Measurements from ENCODE around the gene CD300LF. TPM values are rescaled to one million over a fixed set of nuclear protein-coding genes. Genes with fewer than 3 reads are reported as not detected.

CD300LF gene
- total RNA-seq, 1 experiment from 2014 or later = not detected

DNA sequence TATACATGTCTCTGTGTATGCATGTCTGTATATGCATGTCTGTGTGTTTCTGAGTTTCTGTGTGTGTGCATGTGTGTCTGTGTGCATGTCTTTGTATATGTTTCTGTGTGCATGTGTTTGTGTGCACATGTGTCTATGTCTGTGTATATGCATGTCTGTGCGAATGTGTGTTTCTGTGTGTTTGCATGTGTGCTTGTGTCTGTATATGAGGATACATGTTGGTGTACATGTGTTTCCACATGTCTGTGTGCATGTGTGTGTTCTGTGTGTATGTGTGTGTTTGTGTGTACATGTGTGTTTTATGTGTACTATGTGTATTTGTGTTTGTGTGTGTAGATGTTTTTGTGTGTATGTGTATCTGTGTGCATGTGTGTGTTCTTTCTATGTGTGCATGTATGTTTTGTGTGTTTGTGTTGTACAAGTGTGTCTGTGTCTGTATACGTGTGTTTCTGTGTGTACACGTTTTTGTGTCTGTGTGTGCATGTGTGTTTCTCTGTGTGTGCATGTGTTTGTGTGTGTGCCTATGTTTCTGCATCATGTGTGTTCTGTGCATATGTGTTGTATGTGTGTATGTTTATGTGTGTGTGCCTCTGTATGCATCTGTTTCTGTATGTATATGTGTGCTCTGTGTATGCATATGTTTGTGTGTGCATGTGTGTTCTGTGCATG lies 15.4 kb upstream of the CD300LF start:
- Histone ChIP-seq H3K4me2 (no peak overlapping the region), H3K79me2 (ENCODE audit: low read depth) (no peaks in the 10 kb centered on the region), H3F3A (ENCODE audit: insufficient read depth, low read depth) (peaks cover 14% of the 10 kb centered on the region), H4K20me1 (ENCODE audit: insufficient read depth) (no peaks in the 10 kb centered on the region), H3K9me2 (ENCODE audit: insufficient read depth) (no peaks in the 10 kb centered on the region), H3K36me3 (ENCODE audit: low read depth) (no peaks in the 10 kb centered on the region), H3K27ac (no peak overlapping the region), H3K4me1 (replicated peaks; ENCODE audit: insufficient read depth) (no peaks in the 10 kb centered on the region), H3K9me3 (ENCODE audit: insufficient read depth, low read depth) (no peaks in the 10 kb centered on the region), H3K4me3 (no peak overlapping the region), H3K27me3 (ENCODE audit: insufficient read depth, low read depth) (peaks cover 46% of the 10 kb centered on the region; the same call in 1 of the 2 replicates), H2AFZ (no peak overlapping the region)
- CTCF ChIA-PET = no interaction called here
- BruUV-seq (replicated peaks) = no TSS peak
- DNase-seq = no peak
- POLR2A ChIA-PET (ENCODE audit: unreplicated experiment) = no interaction called here
- intact Hi-C loops (cut with micrococcal nuclease; ENCODE audit: unreplicated experiment) = no loop called here
- TF ChIP-seq, protein P1, sequence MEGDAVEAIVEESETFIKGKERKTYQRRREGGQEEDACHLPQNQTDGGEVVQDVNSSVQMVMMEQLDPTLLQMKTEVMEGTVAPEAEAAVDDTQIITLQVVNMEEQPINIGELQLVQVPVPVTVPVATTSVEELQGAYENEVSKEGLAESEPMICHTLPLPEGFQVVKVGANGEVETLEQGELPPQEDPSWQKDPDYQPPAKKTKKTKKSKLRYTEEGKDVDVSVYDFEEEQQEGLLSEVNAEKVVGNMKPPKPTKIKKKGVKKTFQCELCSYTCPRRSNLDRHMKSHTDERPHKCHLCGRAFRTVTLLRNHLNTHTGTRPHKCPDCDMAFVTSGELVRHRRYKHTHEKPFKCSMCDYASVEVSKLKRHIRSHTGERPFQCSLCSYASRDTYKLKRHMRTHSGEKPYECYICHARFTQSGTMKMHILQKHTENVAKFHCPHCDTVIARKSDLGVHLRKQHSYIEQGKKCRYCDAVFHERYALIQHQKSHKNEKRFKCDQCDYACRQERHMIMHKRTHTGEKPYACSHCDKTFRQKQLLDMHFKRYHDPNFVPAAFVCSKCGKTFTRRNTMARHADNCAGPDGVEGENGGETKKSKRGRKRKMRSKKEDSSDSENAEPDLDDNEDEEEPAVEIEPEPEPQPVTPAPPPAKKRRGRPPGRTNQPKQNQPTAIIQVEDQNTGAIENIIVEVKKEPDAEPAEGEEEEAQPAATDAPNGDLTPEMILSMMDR (conservative IDR thresholded peaks at IDR 0.05) = no peak
- no peak for TF ChIP-seq EZH2 (IDR thresholded peaks at IDR 0.05; ENCODE audit: low read depth)

DNA sequence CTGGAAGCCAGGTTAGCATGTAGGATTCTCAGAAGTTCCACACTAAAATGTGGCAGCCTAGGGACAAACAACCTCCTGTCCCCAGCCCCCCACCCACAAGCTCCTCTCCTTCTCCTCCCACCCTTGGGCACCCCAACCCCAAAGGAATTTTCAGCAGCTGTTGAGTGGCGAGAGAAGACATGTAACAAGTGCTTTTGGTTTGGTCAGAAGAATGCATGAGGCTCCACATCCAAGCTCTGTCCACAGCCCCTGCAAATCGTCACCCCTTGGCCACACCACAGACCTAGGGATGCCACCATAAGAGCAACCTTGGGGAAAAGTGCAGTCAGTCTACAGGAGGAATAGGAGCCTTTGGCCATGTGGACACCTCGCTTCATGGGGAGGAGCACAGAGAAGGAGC lies 12.4 kb upstream of the CD300LF start:
- peaks cover 61% of the 10 kb centered on the region for H3K27me3 ChIP-seq (ENCODE audit: insufficient read depth, low read depth)
- DNase-seq = no peak
- H4K20me1 ChIP-seq (ENCODE audit: insufficient read depth) = no peaks in the 10 kb centered on the region
- no peaks in the 10 kb centered on the region for H3K4me1 ChIP-seq (replicated peaks; ENCODE audit: insufficient read depth)
- H3K4me3 ChIP-seq = no peak overlapping the region
- TF ChIP-seq EZH2 (IDR thresholded peaks at IDR 0.05; ENCODE audit: low read depth) = no peak
- TF ChIP-seq, protein P1 (conservative IDR thresholded peaks at IDR 0.05) = no peak
- H3K79me2 ChIP-seq (ENCODE audit: low read depth) = no peaks in the 10 kb centered on the region
- no peak overlapping the region for H3K4me2 ChIP-seq
- no peak overlapping the region for H3K27ac ChIP-seq
- H3F3A ChIP-seq (ENCODE audit: insufficient read depth, low read depth) = peaks cover 14% of the 10 kb centered on the region
- no peaks in the 10 kb centered on the region for H3K36me3 ChIP-seq (ENCODE audit: low read depth)
- no TSS peak for BruUV-seq (replicated peaks)
- ChIA-PET POLR2A (ENCODE audit: unreplicated experiment) (no interaction called here), CTCF (no interaction called here)
- H3K9me3 ChIP-seq (ENCODE audit: insufficient read depth, low read depth) = no peaks in the 10 kb centered on the region; the same call in 1 of the 2 replicates
- intact Hi-C loops (cut with micrococcal nuclease; ENCODE audit: unreplicated experiment) = no loop called here
- H2AFZ ChIP-seq = no peak overlapping the region
- no peaks in the 10 kb centered on the region for H3K9me2 ChIP-seq (ENCODE audit: insufficient read depth)

DNA sequence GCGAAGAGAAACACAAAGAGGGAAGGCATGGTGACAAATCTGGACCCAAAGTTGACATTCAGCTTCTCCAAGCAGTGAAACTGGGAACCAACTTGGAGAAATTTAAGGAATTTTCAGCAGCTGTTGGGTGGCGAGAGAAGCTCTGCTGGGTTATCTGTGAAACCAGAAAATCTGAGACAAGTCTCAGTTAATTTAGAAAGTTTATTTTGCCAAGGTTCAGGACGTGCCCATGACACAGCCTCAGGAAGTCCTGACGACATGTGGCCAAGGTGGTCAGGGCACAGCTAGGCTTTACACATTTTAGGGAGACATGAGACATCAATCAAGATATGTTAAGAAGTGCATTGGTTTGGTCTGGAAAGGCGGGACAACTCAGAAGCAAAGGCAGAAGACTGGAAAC lies 11.2 kb upstream of the CD300LF start:
- H3K27ac ChIP-seq = no peak overlapping the region
- no peak for TF ChIP-seq EZH2 (IDR thresholded peaks at IDR 0.05; ENCODE audit: low read depth)
- TF ChIP-seq, protein P1 (conservative IDR thresholded peaks at IDR 0.05) = no peak
- no peaks in the 10 kb centered on the region for H3K79me2 ChIP-seq (ENCODE audit: low read depth)
- no peaks in the 10 kb centered on the region for H4K20me1 ChIP-seq (ENCODE audit: insufficient read depth)
- H3K4me2 ChIP-seq = no peak overlapping the region
- POLR2A ChIA-PET (ENCODE audit: unreplicated experiment) = no interaction called here
- no peak overlapping the region for H2AFZ ChIP-seq
- intact Hi-C loops (cut with micrococcal nuclease; ENCODE audit: unreplicated experiment) = no loop called here
- no TSS peak for BruUV-seq (replicated peaks)
- no peak for DNase-seq
- H3F3A ChIP-seq (ENCODE audit: insufficient read depth, low read depth) = peaks cover 12% of the 10 kb centered on the region
- no peaks in the 10 kb centered on the region; the same call in 1 of the 2 replicates for H3K9me3 ChIP-seq (ENCODE audit: insufficient read depth, low read depth)
- H3K27me3 ChIP-seq (ENCODE audit: insufficient read depth, low read depth) = peaks cover 63% of the 10 kb centered on the region
- no peak overlapping the region for H3K4me3 ChIP-seq
- no peaks in the 10 kb centered on the region for H3K36me3 ChIP-seq (ENCODE audit: low read depth)
- no peaks in the 10 kb centered on the region for H3K9me2 ChIP-seq (ENCODE audit: insufficient read depth)
- CTCF ChIA-PET = no interaction called here
- no peaks in the 10 kb centered on the region for H3K4me1 ChIP-seq (replicated peaks; ENCODE audit: insufficient read depth)
